Caco-2 (cell line): ENCODE results near the gene GRIK3. TPM values are rescaled to one million over a fixed set of nuclear protein-coding genes. Genes with fewer than 3 reads are reported as not detected.

ENCODE experiments used
- BruUV-seq: library from RNA; stranded (reverse); fragments of 400-500 nt; replicated peaks from 2 replicates; lab custom pipeline; 2021; lab: Mats Ljungman, UMichigan
- CTCF ChIA-PET: fragments of 300-600 bp; sonication (Branson Sonifier 250); formaldehyde crosslinking; loops from one replicate; lab custom pipeline; 2022; ENCODE audit warnings: antibody characterized with exemption; lab: Charles Lee
- POLR2A ChIA-PET: fragments of 300-600 bp; sonication (Branson Sonifier 250); formaldehyde crosslinking; loops from one replicate; lab custom pipeline; 2022; ENCODE audit warnings: antibody characterized with exemption; lab: Charles Lee
- DNase-seq, 2 experiments: peaks; one replicate each; pipeline versions ENCODE4 v3.0.0 to v3.0.0-alpha.2; 2020 to 2022
- H3K27me3 ChIP-seq: replicated peaks from 2 replicates; pipeline ENCODE4 v1.6.0; 2011; ENCODE audit warnings: low read length; ENCODE audit not compliant: control insufficient read depth, insufficient read depth
- H3K36me3 ChIP-seq: 2 replicates; pipeline ENCODE4 v1.5.1; 2011; ENCODE audit warnings: low read length; ENCODE audit not compliant: control insufficient read depth, insufficient read depth
- H3K4me1 ChIP-seq: fragments of 250-450 bp; sonication (Bioruptor Pico); 2 replicates; pipeline ENCODE4 v1.5.1; 2020; ENCODE audit warnings: mild to moderate bottlenecking
- H3K4me3 ChIP-seq: 2 replicates; pipeline ENCODE4 v1.5.1; 2011; ENCODE audit warnings: low read depth, mild to moderate bottlenecking, control low read depth, low read length
- H3K9me3 ChIP-seq: fragments of 250-450 bp; sonication (Bioruptor Pico); 2 replicates; pipeline ENCODE4 v1.5.1; 2020; ENCODE audit warnings: mild to moderate bottlenecking, moderate library complexity
- H3K27ac Mint-ChIP-seq: one replicate; pipeline ENCODE4 v1.8.0; 2022; ENCODE audit warnings: mixed read lengths; ENCODE audit not compliant: unreplicated experiment
- H3K27me3 Mint-ChIP-seq: one replicate; pipeline ENCODE4 v1.8.0; 2022; ENCODE audit warnings: mixed read lengths; ENCODE audit not compliant: insufficient read depth, unreplicated experiment
- H3K36me3 Mint-ChIP-seq: one replicate; pipeline ENCODE4 v1.8.0; 2022; ENCODE audit warnings: mild to moderate bottlenecking, mixed read lengths; ENCODE audit not compliant: insufficient read depth, unreplicated experiment
- H3K4me1 Mint-ChIP-seq: one replicate; pipeline ENCODE4 v1.8.0; 2022; ENCODE audit warnings: low read depth, mixed read lengths; ENCODE audit not compliant: unreplicated experiment
- H3K4me3 Mint-ChIP-seq: one replicate; pipeline ENCODE4 v1.8.0; 2022; ENCODE audit warnings: mild to moderate bottlenecking, moderate library complexity, mixed read lengths; ENCODE audit not compliant: unreplicated experiment
- H3K9me3 Mint-ChIP-seq: one replicate; pipeline ENCODE4 v1.8.0; 2022; ENCODE audit warnings: mixed read lengths; ENCODE audit not compliant: unreplicated experiment
- CTCF ChIP-seq, 2 experiments: fragments of 200-600 bp in 1 of 2; IDR thresholded peaks; 1 replicate in 1 of 2; 2 replicates in 1 of 2; pipeline versions ENCODE4 v1.5.1 to v1.8.0; 2011 to 2022; ENCODE audit warnings: antibody characterized with exemption in 1 of 2, control low read depth in 1 of 2, inconsistent platforms in 1 of 2, low read depth in 1 of 2, low read length in 1 of 2, mild to moderate bottlenecking in 1 of 2, moderate library complexity in 1 of 2; ENCODE audit not compliant: insufficient read depth in 1 of 2, severe bottlenecking in 1 of 2, unreplicated experiment in 1 of 2
- intact Hi-C: fragments of 100-400 bp; cut with micrococcal nuclease; formaldehyde crosslinking; loops from one replicate; pipeline ENCODE4 v1.10.0; 2022; ENCODE audit not compliant: unreplicated experiment
- total RNA-seq: library from RNA; stranded (reverse); gene quantifications from 2 replicates; pipeline ENCODE4 v1.2.3, GENCODE V29; 2022

Gene GRIK3
- total RNA-seq, 1 experiment from 2014 or later, result not detected

GRCh38 chr1:36805979-36806640, 228.2 kb downstream of the GRIK3 start:
- intact Hi-C loops, result no loop called here
- no peaks in the 10 kb centered on the region for H3K9me3 ChIP-seq
- no peak for TF ChIP-seq CTCF (IDR thresholded peaks at IDR 0.05; ENCODE audit: insufficient read depth in 1 of 2, low read depth in 1 of 2, low read length in 1 of 2, severe bottlenecking in 1 of 2, unreplicated experiment in 1 of 2)
- ChIA-PET CTCF (interaction anchor here (0.6 to 0.7 kb wide), 2 partner anchors 22 to 187 kb away, joined by 3 to 6 read pairs; no protein-coding TSS in a partner anchor), POLR2A (no interaction called here)
- H3K36me3 ChIP-seq, result no peaks in the 10 kb centered on the region
- H3K4me1 ChIP-seq, result no peaks in the 10 kb centered on the region
- Mint-ChIP-seq H3K27ac (no peak overlapping the region), H3K4me1 (no peaks in the 10 kb centered on the region), H3K4me3 (no peak overlapping the region), H3K36me3 (no peaks in the 10 kb centered on the region), H3K9me3 (no peaks in the 10 kb centered on the region), H3K27me3 (peaks cover 25% of the 10 kb centered on the region)
- no peak for DNase-seq
- no peak overlapping the region for H3K4me3 ChIP-seq
- no peaks in the 10 kb centered on the region for H3K27me3 ChIP-seq
- BruUV-seq, result no TSS peak

- intact Hi-C loops, result no loop called here
- CTCF ChIA-PET, result no interaction called here
- Mint-ChIP-seq H3K4me3 (no peak overlapping the region), H3K36me3 (no peaks in the 10 kb centered on the region), H3K9me3 (no peaks in the 10 kb centered on the region), H3K27me3 (peaks cover 25% of the 10 kb centered on the region), H3K27ac (no peak overlapping the region), H3K4me1 (no peaks in the 10 kb centered on the region)
- Histone ChIP-seq H3K4me3 (no peak overlapping the region), H3K27me3 (no peaks in the 10 kb centered on the region), H3K9me3 (no peaks in the 10 kb centered on the region), H3K4me1 (no peaks in the 10 kb centered on the region), H3K36me3 (no peaks in the 10 kb centered on the region)
- DNase-seq, result no peak
- no TSS peak for BruUV-seq
- POLR2A ChIA-PET, result no interaction called here
- TF ChIP-seq CTCF (IDR thresholded peaks at IDR 0.05; ENCODE audit: insufficient read depth in 1 of 2, low read depth in 1 of 2, low read length in 1 of 2, severe bottlenecking in 1 of 2, unreplicated experiment in 1 of 2), result no peak
Measured at GRCh38 chr1:36804669-36805314, 229.5 kb downstream of the GRIK3 start.

GRCh38 chr1:36803868-36804570, 230.3 kb downstream of the GRIK3 start:
- no peak for TF ChIP-seq CTCF (IDR thresholded peaks at IDR 0.05; ENCODE audit: insufficient read depth in 1 of 2, low read depth in 1 of 2, low read length in 1 of 2, severe bottlenecking in 1 of 2, unreplicated experiment in 1 of 2)
- Mint-ChIP-seq H3K36me3 (no peaks in the 10 kb centered on the region), H3K27ac (no peak overlapping the region), H3K4me1 (no peaks in the 10 kb centered on the region), H3K27me3 (peaks cover 19% of the 10 kb centered on the region), H3K9me3 (no peaks in the 10 kb centered on the region), H3K4me3 (no peak overlapping the region)
- Histone ChIP-seq H3K4me3 (no peak overlapping the region), H3K36me3 (no peaks in the 10 kb centered on the region), H3K9me3 (no peaks in the 10 kb centered on the region), H3K4me1 (no peaks in the 10 kb centered on the region), H3K27me3 (no peaks in the 10 kb centered on the region)
- POLR2A ChIA-PET, result no interaction called here
- no TSS peak for BruUV-seq
- intact Hi-C loops, result no loop called here
- DNase-seq, result no peak
- CTCF ChIA-PET, result no interaction called here
